BJ (cell line): ENCODE results near the gene MORN5. TPM values are rescaled to one million over a fixed set of nuclear protein-coding genes. Genes with fewer than 3 reads are reported as not detected.

Experiments used
- CTCF ChIA-PET: fragments of 350-600 bp; formaldehyde crosslinking; extraction: SDS; loops from one replicate; lab custom pipeline; 2021; ENCODE audit warnings: antibody characterized with exemption, inconsistent platforms; lab: Yijun Ruan, JAX
- POLR2A ChIA-PET: fragments of 300-600 bp; sonication (Branson Sonifier 250); formaldehyde crosslinking; extraction: SDS; loops from one replicate; lab custom pipeline; 2021; ENCODE audit warnings: antibody characterized with exemption; lab: Charles Lee
- DNase-seq: peaks from one replicate; pipeline ENCODE4 v3.0.0-alpha.2; 2011; ENCODE audit warnings: low read depth
- H3K27me3 ChIP-seq: 2 replicates; pipeline ENCODE4 v1.6.0; 2011; ENCODE audit warnings: low read length; ENCODE audit not compliant: control insufficient read depth, insufficient read depth
- H3K36me3 ChIP-seq: 2 replicates; pipeline ENCODE4 v1.5.1; 2011; ENCODE audit warnings: low read length; ENCODE audit not compliant: control insufficient read depth, insufficient read depth
- H3K4me3 ChIP-seq: 2 replicates; pipeline ENCODE4 v1.5.1; 2011; ENCODE audit warnings: low read depth, mild to moderate bottlenecking, control low read depth, low read length
- polyA plus RNA-seq: library from polyadenylated mRNA; depleted of rRNA; stranded (reverse); fragments of >200 nt; gene quantifications from 2 replicates; pipeline ENCODE4 v1.2.3, GENCODE V29; 2011
- TF ChIP-seq, protein P1 (sequence below): IDR thresholded peaks from 2 replicates; pipeline ENCODE4 v1.5.1; 2011; ENCODE audit warnings: low read depth, mild to moderate bottlenecking, control low read depth, inconsistent platforms, low read length, moderate library complexity; ENCODE audit not compliant: insufficient read depth

MORN5 gene
- polyA plus RNA-seq, 1 experiment = not detected

DNA sequence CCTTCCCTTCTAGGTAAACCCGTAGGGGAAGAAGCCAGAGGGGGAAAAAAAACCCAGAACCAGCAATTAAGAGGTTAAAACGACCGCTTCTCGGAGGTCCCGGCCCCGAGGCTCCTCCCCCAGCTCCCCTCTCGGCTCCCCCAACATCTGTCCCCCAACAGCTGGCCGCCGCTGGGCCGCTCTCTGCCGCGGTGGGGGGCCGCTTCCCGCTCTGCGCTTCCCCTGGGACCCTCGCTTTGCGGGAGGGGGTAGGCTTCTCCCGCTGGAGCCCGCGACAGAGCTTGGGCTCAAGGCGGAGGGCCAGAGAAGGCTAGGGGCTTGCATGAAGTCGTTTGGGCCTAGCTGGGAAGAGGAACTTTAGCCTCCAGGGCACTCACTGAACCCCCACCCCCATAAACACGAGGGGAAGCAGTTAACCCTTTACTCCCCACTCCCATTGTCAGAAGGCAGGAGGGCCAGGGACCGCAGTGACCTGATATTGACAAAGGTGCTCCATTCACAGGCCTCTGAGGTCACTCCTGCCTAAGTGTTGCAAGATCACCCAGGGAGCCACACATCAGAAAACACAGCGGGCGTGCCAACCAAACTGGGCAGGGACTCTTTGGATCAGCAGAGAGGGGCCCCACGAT lies 61.6 kb downstream of the MORN5 start:
- Histone ChIP-seq H3K4me3 (no peak overlapping the region), H3K36me3 (no peaks in the 10 kb centered on the region), H3K27me3 (peaks cover 90% of the 10 kb centered on the region)
- ChIA-PET POLR2A (no interaction called here), CTCF (no interaction called here)
- DNase-seq = no peak
- TF ChIP-seq, protein P1, sequence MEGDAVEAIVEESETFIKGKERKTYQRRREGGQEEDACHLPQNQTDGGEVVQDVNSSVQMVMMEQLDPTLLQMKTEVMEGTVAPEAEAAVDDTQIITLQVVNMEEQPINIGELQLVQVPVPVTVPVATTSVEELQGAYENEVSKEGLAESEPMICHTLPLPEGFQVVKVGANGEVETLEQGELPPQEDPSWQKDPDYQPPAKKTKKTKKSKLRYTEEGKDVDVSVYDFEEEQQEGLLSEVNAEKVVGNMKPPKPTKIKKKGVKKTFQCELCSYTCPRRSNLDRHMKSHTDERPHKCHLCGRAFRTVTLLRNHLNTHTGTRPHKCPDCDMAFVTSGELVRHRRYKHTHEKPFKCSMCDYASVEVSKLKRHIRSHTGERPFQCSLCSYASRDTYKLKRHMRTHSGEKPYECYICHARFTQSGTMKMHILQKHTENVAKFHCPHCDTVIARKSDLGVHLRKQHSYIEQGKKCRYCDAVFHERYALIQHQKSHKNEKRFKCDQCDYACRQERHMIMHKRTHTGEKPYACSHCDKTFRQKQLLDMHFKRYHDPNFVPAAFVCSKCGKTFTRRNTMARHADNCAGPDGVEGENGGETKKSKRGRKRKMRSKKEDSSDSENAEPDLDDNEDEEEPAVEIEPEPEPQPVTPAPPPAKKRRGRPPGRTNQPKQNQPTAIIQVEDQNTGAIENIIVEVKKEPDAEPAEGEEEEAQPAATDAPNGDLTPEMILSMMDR = no peak

DNA sequence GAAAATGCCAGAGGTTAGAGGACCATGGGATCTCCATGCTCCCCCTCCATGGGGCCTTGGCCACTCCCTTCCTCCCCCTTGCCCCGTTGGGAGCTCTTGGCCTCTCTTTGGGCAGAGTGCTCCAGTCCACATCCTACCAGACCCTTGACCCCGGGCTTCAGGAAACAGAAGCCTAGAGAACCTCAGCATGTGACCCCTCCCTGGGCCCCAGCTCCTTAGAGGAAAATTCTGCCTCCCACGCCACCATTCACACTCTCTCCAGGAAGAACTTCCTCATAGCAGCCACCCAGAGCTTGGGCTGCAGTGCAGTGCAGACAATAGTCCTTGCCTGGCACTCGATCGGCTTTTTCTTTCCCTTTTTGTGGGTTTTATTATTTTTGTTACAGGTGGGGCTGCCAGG lies 63.1 kb downstream of the MORN5 start:
- Histone ChIP-seq H3K4me3 (no peak overlapping the region), H3K36me3 (no peaks in the 10 kb centered on the region), H3K27me3 (peaks cover 93% of the 10 kb centered on the region)
- TF ChIP-seq, protein P1 = no peak
- ChIA-PET POLR2A (no interaction called here), CTCF (interaction anchor here (1.3 to 1.6 kb wide), 3 partner anchors 8 to 12 kb away, joined by 3 read pairs; no protein-coding TSS in a partner anchor)
- DNase-seq = no peak

DNA sequence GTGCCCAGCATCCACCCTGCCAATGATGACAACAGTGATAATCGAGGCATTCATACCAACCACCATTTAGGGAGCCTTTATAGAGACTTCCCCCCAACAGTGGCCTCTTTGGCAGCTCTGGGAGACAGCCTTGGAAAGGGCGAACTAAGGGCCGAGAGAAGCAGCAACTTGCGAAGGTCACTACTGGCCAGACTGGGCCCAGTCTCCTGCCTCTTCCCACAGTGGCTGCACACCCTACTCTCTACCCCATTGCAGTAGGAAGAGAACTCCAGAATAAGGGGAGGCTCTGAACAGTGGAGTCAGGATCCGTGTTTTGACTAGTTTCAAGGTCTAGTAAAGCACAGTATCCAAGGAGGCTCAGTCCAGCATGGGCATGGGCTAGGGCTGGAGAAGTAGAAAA lies 63.7 kb downstream of the MORN5 start:
- POLR2A ChIA-PET = no interaction called here
- TF ChIP-seq, protein P1 = no peak
- H3K27me3 ChIP-seq = peaks cover 90% of the 10 kb centered on the region
- DNase-seq = no peak
- CTCF ChIA-PET = interaction anchor here (1.3 to 1.6 kb wide), 3 partner anchors 9 to 12 kb away, joined by 3 read pairs; no protein-coding TSS in a partner anchor
- H3K36me3 ChIP-seq = no peaks in the 10 kb centered on the region
- no peak overlapping the region for H3K4me3 ChIP-seq

DNA sequence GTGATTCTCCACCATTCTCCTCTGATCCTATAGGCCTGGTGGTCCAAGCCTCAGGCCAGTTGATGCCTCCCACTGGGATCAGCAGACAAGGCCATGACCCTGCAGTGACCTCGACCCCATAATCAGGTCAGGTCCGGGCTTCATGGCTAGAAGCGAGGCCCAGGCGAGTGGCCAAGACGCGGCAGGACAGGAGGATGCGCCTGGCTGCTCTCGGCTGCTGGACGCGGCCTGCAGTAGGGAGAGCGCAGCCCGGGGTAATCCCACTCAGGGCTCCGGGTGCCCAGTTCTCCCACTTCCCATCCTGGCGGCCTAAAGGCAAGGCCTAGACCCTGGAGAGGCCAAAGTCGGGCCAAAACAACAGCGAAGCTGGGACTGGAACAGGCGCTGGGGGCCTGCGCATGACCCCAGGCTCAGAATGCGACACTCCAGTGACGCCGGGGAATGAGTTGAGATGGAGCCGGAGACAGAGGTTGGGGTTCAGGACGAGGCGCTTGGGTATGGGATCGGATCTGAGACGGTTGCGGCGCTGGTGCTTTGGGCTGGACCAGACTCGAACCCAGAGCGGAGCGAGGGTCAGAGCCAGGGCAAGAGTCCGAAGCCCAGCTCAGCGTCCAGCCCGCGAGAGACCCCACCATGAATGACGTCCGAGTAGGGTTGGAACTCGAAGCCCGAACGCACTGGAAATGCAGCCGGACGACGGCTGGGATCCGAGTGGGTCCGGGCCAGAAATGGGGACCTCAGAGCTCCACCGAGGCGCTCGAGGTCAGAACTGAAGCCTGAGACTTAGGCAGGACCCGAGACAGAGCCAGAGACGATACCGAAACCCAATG lies 65.8 kb downstream of the MORN5 start:
- CTCF ChIA-PET = interaction anchor here (0.6 to 0.9 kb wide), 2 partner anchors 9 to 120 kb away, joined by 3 read pairs; no protein-coding TSS in a partner anchor
- H3K36me3 ChIP-seq = no peaks in the 10 kb centered on the region
- no peak for DNase-seq
- H3K27me3 ChIP-seq = peaks cover 82% of the 10 kb centered on the region
- H3K4me3 ChIP-seq = no peak overlapping the region
- TF ChIP-seq, protein P1 = no peak
- POLR2A ChIA-PET = no interaction called here

DNA sequence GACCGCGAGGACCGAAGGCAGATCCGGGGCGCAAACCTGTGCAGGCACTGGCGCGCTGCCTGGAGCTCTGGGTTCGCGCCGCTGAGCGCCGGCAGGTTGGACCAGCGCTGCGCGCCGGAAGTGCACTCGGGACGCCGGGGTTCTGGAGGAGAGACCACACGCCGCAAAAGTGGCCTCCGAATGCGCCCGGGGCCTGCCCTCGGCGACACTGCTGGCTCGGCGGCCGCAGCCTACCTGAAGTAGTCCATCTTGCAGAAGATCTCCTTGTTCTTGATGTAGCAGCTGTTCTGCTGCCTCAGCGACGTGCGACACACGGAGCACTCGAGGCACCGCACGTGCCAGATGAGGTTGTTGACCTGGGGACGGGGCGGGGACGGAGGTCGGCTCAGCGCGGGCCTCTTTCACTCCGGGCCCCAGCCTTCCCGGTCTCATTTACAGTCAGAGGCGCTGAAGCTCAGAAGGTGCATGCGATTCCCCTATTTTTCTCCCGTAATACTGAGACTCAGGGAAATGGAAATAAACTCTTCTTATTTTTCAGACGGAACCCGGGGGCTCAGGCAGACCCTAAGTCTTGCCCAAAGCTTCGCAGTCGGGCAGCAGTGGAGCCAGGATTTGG lies 66.5 kb downstream of the MORN5 start:
- TF ChIP-seq, protein P1 = no peak
- Histone ChIP-seq H3K36me3 (no peaks in the 10 kb centered on the region), H3K27me3 (peaks cover 81% of the 10 kb centered on the region), H3K4me3 (no peak overlapping the region)
- ChIA-PET POLR2A (no interaction called here), CTCF (no interaction called here)
- no peak for DNase-seq
